Measurements from ENCODE around the gene DNAJC5.
A peak's percentile ranks its signal among the peaks of the same experiment; 100 is the strongest.

Gene DNAJC5

GRCh38 chr20:63861365-63861934 lies 33.5 kb upstream of the DNAJC5 start, which contains the start of gene ABHD16B:
Gene ABHD16B, plus strand, starts transcription at chr20:63861498. Its CDS starts 43 bp downstream, at chr20:63861541.
- Mint-ChIP-seq H3K36me3 (ENCODE audit: low read depth) (peaks cover 3% of the 10 kb centered on the region), H3K27me3 (ENCODE audit: low read depth) (no peaks in the 10 kb centered on the region), H3K27ac (peak within 1 kb of the TSS in 2 of 3 experiments; percentile 20 to 93), H3K9me3 (no peaks in the 10 kb centered on the region), H3K4me3 (peak within 1 kb of the TSS in 1 of 3 experiments; percentile 48), H3K4me1 (peaks cover 45% of the 10 kb centered on the region)
- TF ChIP-seq CTCF (IDR thresholded peaks at IDR 0.05; ENCODE audit: unreplicated experiment in 3 of 3): no peak

- Mint-ChIP-seq H3K9me3 (no peaks in the 10 kb centered on the region), H3K27me3 (ENCODE audit: low read depth) (no peaks in the 10 kb centered on the region), H3K36me3 (ENCODE audit: low read depth) (peaks cover 3% of the 10 kb centered on the region), H3K4me3 (no peak overlapping the region), H3K27ac (no peak overlapping the region), H3K4me1 (peaks cover 40% of the 10 kb centered on the region)
- no peak for TF ChIP-seq CTCF (IDR thresholded peaks at IDR 0.05; ENCODE audit: unreplicated experiment in 3 of 3)
Observed at GRCh38 chr20:63861981-63862901, 32.7 kb upstream of the DNAJC5 start.

GRCh38 chr20:63863021-63863797 lies 31.7 kb upstream of the DNAJC5 start:
- Mint-ChIP-seq H3K27me3 (ENCODE audit: low read depth) (no peaks in the 10 kb centered on the region), H3K9me3 (no peaks in the 10 kb centered on the region), H3K36me3 (ENCODE audit: low read depth) (peaks cover 7% of the 10 kb centered on the region), H3K27ac (peak overlapping the region; percentile 83 to 96 (median 87)), H3K4me3 (peak overlapping the region; percentile 88 to 94 (median 91)), H3K4me1 (peaks cover 32% of the 10 kb centered on the region)
- no peak for TF ChIP-seq CTCF (IDR thresholded peaks at IDR 0.05; ENCODE audit: unreplicated experiment in 3 of 3)

GRCh38 chr20:63863798-63864544 lies 31.0 kb upstream of the DNAJC5 start:
- peak overlapping the region; percentile 83 to 96 (median 87) for H3K27ac Mint-ChIP-seq
- no peaks in the 10 kb centered on the region for H3K9me3 Mint-ChIP-seq
- peaks cover 10% of the 10 kb centered on the region for H3K36me3 Mint-ChIP-seq (ENCODE audit: low read depth)
- peaks cover 27% of the 10 kb centered on the region for H3K4me1 Mint-ChIP-seq
- peak; percentile 67 to 80 (median 75) for TF ChIP-seq CTCF (IDR thresholded peaks at IDR 0.05; ENCODE audit: unreplicated experiment in 3 of 3)
- no peaks in the 10 kb centered on the region for H3K27me3 Mint-ChIP-seq (ENCODE audit: low read depth)
- peak overlapping the region; percentile 88 to 94 (median 91) for H3K4me3 Mint-ChIP-seq

GRCh38 chr20:63864545-63864977 lies 30.4 kb upstream of the DNAJC5 start:
- peaks cover 23% of the 10 kb centered on the region for H3K4me1 Mint-ChIP-seq
- peak in 1 of 3 experiments; percentile 10 for TF ChIP-seq CTCF (IDR thresholded peaks at IDR 0.05; ENCODE audit: unreplicated experiment in 3 of 3)

More at GRCh38 chr20:63864545-63864977, 30.4 kb upstream of the DNAJC5 start:
- Mint-ChIP-seq H3K36me3 (ENCODE audit: low read depth) (peaks cover 16% of the 10 kb centered on the region), H3K9me3 (no peaks in the 10 kb centered on the region), H3K27ac (peak overlapping the region; percentile 83 to 96 (median 87)), H3K4me3 (peak overlapping the region; percentile 88 to 94 (median 91)), H3K27me3 (ENCODE audit: low read depth) (no peaks in the 10 kb centered on the region)
